HepG2 (cell line): ENCODE data around the gene CCDC38. TPM values are rescaled to one million over a fixed set of nuclear protein-coding genes. Genes with fewer than 3 reads are reported as not detected.

Experiments used
- AGO1 ChIP-seq: fragments of 200-400 bp; formaldehyde crosslinking; IDR thresholded peaks from 2 replicates; pipeline ENCODE4 v1.6.1; 2017; ENCODE audit warnings: mild to moderate bottlenecking, low read depth, low read length, moderate library complexity; ENCODE audit not compliant: poor library complexity, severe bottlenecking
- HMG20A ChIP-seq: IDR thresholded peaks from 2 replicates; pipeline ENCODE4 v1.6.1; 2016; ENCODE audit warnings: borderline replicate concordance
- HNF1A ChIP-seq, 2 experiments: sonication (generic) in 1 of 2; formaldehyde crosslinking in 1 of 2; IDR thresholded peaks; 2 replicates each; pipeline versions ENCODE4 v1.4.0 to v1.6.1; 2016 to 2020; ENCODE audit warnings: borderline replicate concordance in 1 of 2, low read depth in 1 of 2, mild to moderate bottlenecking in 1 of 2, missing genetic modification reagents in 1 of 2
- IRF2 ChIP-seq: IDR thresholded peaks from 2 replicates; pipeline ENCODE4 v1.6.1; 2018; ENCODE audit warnings: missing genetic modification reagents, missing compliant biosample characterization
- LCORL ChIP-seq, 2 experiments: fragments of 450-650 bp in 1 of 2; sonication (generic) in 1 of 2; formaldehyde crosslinking in 1 of 2; IDR thresholded peaks; 2 replicates each; pipeline versions ENCODE4 v1.5.0 to v1.6.1; 2017 to 2020; ENCODE audit warnings: antibody characterized with exemption in 1 of 2, missing genetic modification reagents in 1 of 2
- MAF1 ChIP-seq: sonication (generic); formaldehyde crosslinking; IDR thresholded peaks from 2 replicates; pipeline ENCODE4 v1.5.0; 2020; ENCODE audit warnings: missing genetic modification reagents, borderline replicate concordance
- NCOA1 ChIP-seq: sonication (generic); formaldehyde crosslinking; IDR thresholded peaks from 2 replicates; pipeline ENCODE4 v1.9.0; 2021; ENCODE audit warnings: missing genetic modification reagents
- NCOA5 ChIP-seq: sonication (generic); formaldehyde crosslinking; IDR thresholded peaks from 2 replicates; pipeline ENCODE4 v1.4.0; 2020; ENCODE audit warnings: missing genetic modification reagents
- NONO ChIP-seq, 2 experiments: fragments of 450-650 bp in 1 of 2; sonication (generic) in 1 of 2; formaldehyde crosslinking in 1 of 2; IDR thresholded peaks in 1 of 2; conservative IDR thresholded peaks in 1 of 2; 2 replicates each; pipeline versions ENCODE4 v1.6.1 to v1.8.0; 2017 to 2022; ENCODE audit warnings: mild to moderate bottlenecking in 1 of 2, missing genetic modification reagents in 1 of 2, moderate library complexity in 1 of 2
- RFX5 ChIP-seq: IDR thresholded peaks from 2 replicates; pipeline ENCODE4 v1.6.1; 2011; ENCODE audit warnings: low read depth, low read length, improper control_type of control experiment
- TBX3 ChIP-seq: fragments of 450-650 bp; IDR thresholded peaks from 2 replicates; pipeline ENCODE4 v1.6.1; 2017; ENCODE audit warnings: antibody characterized with exemption, mild to moderate bottlenecking, inconsistent platforms, borderline replicate concordance
- TFDP2 ChIP-seq: sonication (generic); formaldehyde crosslinking; IDR thresholded peaks from 2 replicates; pipeline ENCODE4 v1.4.0; 2020; ENCODE audit warnings: missing genetic modification reagents
- ZBTB7A ChIP-seq: sonication (generic); formaldehyde crosslinking; IDR thresholded peaks from 2 replicates; pipeline ENCODE4 v1.8.0; 2022; ENCODE audit warnings: mild to moderate bottlenecking, missing genetic modification reagents
- ZBTB7B ChIP-seq: sonication (generic); formaldehyde crosslinking; IDR thresholded peaks from 2 replicates; pipeline ENCODE4 v1.4.0; 2020; ENCODE audit warnings: missing genetic modification reagents
- ZKSCAN1 ChIP-seq: fragments of 150-350 bp; IDR thresholded peaks from 2 replicates; pipeline ENCODE4 v1.6.1; 2014; ENCODE audit warnings: low read length
- ZNF264 ChIP-seq: sonication (generic); formaldehyde crosslinking; IDR thresholded peaks from 2 replicates; pipeline ENCODE4 v1.4.0; 2020; ENCODE audit warnings: missing genetic modification reagents
- ZNF333 ChIP-seq: sonication (generic); formaldehyde crosslinking; IDR thresholded peaks from 2 replicates; pipeline ENCODE4 v1.4.0; 2020; ENCODE audit warnings: mild to moderate bottlenecking, missing genetic modification reagents, borderline replicate concordance
- ZNF704 ChIP-seq: sonication (generic); formaldehyde crosslinking; IDR thresholded peaks from 2 replicates; pipeline ENCODE4 v1.8.1; 2023; ENCODE audit warnings: mild to moderate bottlenecking, inconsistent platforms, moderate library complexity, missing genetic modification reagents, borderline replicate concordance
- polyA plus RNA-seq, 8 experiments: library from polyadenylated mRNA; depleted of rRNA in 3 of 8; stranded (reverse) in 7 of 8; unstranded in 1 of 8; fragments of >200 nt; fragmentation: Illumina TruSeq in 4 of 8; extraction: Trizol in 4 of 8; gene quantifications; 2 replicates each; pipeline versions ENCODE4 v1.2.1 to v1.2.3, GENCODE V29; 2011 to 2016; ENCODE audit warnings: low read depth in 4 of 8, missing spikeins in 1 of 8, mixed read lengths in 1 of 8; ENCODE audit not compliant: insufficient read depth in 1 of 8
- total RNA-seq, 5 experiments: library from RNA; depleted of rRNA; stranded (reverse); fragments of >200 nt; fragmentation: Illumina TruSeq; extraction: Trizol; gene quantifications; 2 replicates each; pipeline ENCODE4 v1.2.3, GENCODE V29; 2016; ENCODE audit warnings: low read depth in 1 of 5
- TF ChIP-seq, protein P1 (sequence below): fragments of 450-650 bp; IDR thresholded peaks from 2 replicates; pipeline ENCODE4 v1.6.1; 2017

The CCDC38 gene
- total and polyA plus RNA-seq, 2 of the 13 experiments (the other 11 are each of a cell fraction or from before 2014, with no cell fraction given): 0.24 to 0.32 TPM

- TF ChIP-seq TFDP2 (CRISPR knock-in tag) (no peak; the same call in 1 of the 2 replicates), ZNF333 (peak; percentile 59; the same call in 1 of the 2 replicates), TBX3 (no peak), HNF1A (IDR thresholded peaks at IDR 0.05; ENCODE audit: low read depth) (no peak), HNF1A (CRISPR knock-in tag; IDR thresholded peaks at IDR 0.05; ENCODE audit: borderline replicate concordance) (no peak), NONO (IDR thresholded peaks at IDR 0.05) (no peak), NONO (CRISPR knock-in tag; conservative IDR thresholded peaks at IDR 0.05) (no peak; the same call in 1 of the 2 replicates), AGO1 (no peak), NCOA5 (CRISPR knock-in tag) (no peak), MAF1 (CRISPR knock-in tag) (peak; percentile 58; the same call in 1 of the 2 replicates), IRF2 (no peak), HMG20A (CRISPR knock-in tag) (no peak), ZBTB7A (CRISPR knock-in tag) (no peak), ZKSCAN1 (no peak), RFX5 (no peak), NCOA1 (no peak), LCORL (IDR thresholded peaks at IDR 0.05) (no peak), LCORL (CRISPR knock-in tag; IDR thresholded peaks at IDR 0.05) (no peak), ZNF704 (CRISPR knock-in tag) (peak; percentile 90; the same call in 1 of the 2 replicates), ZNF264 (CRISPR knock-in tag) (no peak), ZBTB7B (peak; percentile 35; the same call in 1 of the 2 replicates)
- TF ChIP-seq, protein P1, sequence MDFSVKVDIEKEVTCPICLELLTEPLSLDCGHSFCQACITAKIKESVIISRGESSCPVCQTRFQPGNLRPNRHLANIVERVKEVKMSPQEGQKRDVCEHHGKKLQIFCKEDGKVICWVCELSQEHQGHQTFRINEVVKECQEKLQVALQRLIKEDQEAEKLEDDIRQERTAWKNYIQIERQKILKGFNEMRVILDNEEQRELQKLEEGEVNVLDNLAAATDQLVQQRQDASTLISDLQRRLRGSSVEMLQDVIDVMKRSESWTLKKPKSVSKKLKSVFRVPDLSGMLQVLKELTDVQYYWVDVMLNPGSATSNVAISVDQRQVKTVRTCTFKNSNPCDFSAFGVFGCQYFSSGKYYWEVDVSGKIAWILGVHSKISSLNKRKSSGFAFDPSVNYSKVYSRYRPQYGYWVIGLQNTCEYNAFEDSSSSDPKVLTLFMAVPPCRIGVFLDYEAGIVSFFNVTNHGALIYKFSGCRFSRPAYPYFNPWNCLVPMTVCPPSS: no peak
Measured at GRCh38 chr12:95943330-95943842, 972 bp upstream of the CCDC38 start, which contains the start of gene AMDHD1 (continued).
